Midbrain (tissue), 1 donor: Measurements from ENCODE around the gene CLEC10A.
A peak's percentile ranks its signal among the peaks of the same experiment; 100 is the strongest.
"Not testable (repeated sequence)": the region's sequence is repeated elsewhere in the genome, so short reads cannot be mapped to it uniquely, and the experiment has no call there.

Experiments
- DNase-seq: peaks from one replicate; lab custom pipeline; 2025; lab: John Stamatoyannopoulos, UW

CLEC10A gene

GRCh38 chr17:7079581-7080455 lies at the start of gene CLEC10A:
TSS of gene CLEC10A (minus strand) at chr17:7080251. CDS start at chr17:7078812, 1,439 bp downstream.
- no peak for DNase-seq

GRCh38 chr17:7129311-7129710 lies 49.3 kb upstream of the CLEC10A start:
- no peak for DNase-seq

DNA sequence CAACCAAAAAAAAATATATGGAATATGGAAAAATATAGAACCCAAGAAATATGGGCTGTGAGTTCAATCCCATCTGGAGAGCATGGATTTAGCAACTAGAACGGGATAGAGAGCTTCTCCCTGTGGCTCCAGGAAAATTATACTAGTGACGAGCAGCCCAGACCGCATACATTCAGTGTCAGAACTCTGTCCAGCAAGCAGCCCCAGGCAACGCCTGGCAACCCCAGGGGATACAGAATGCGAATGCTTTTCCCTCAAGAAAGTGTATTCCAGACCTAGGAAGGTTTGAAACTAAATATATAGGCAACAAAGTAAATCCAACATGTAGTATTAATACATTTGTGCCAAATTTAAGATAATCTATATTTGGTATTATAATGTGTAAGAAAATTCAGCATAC lies 48.1 kb upstream of the CLEC10A start:
- no peak for DNase-seq

DNA sequence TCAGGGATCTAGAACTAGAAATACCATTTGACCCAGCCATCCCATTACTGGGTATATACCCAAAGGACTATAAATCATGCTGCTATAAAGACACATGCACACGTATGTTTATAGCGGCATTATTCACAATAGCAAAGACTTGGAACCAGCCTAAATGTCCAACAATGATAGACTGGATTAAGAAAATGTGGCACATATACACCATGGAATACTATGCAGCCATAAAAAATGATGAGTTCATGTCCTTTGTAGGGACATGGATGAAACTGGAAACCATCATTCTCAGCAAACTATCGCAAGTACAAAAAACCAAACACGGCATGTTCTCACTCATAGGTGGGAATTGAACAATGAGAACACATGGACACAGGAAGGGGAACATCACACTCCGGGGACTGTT lies 47.5 kb upstream of the CLEC10A start:
- DNase-seq: not testable (repeated sequence)

DNA sequence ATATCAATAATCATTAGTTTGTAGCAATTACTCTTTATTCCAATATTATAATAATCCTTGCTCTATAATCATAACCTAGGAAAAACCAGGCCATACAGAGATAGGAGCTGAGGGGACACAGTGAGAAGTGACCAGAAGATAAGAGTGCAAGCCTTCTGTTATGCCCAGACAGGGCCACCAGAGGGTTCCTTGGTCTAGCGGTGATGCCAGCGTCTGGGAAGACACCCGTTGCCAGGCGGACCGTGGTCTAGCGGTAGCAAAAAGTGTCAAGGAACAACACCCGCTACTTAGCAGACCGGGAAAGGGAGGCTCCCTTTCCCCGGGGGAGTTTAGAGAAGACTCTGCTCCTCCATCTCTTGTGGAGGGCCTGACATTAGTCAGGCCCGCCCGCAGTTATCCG lies 46.3 kb upstream of the CLEC10A start:
- not testable (repeated sequence) for DNase-seq

DNA sequence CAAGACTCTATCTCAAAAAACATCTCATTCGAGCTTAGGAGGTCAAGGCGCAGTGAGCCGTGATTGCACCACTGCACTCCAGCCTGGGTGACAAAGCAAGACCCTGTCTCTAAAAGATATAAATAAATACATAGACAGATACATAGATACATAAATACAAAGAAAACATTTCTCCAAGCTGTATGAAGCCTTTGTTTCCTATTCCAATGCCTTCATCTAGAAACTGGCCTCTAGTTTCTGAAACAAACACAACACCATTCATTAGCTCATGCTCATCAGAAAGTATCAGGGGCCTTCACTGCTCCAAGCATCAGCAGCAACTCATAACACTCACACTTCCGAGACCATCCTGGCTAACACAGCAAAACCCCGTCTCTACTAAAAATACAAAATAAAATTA lies 44.9 kb upstream of the CLEC10A start:
- no peak for DNase-seq

GRCh38 chr17:7123844-7124243 lies 43.8 kb upstream of the CLEC10A start:
- DNase-seq: no peak

DNA sequence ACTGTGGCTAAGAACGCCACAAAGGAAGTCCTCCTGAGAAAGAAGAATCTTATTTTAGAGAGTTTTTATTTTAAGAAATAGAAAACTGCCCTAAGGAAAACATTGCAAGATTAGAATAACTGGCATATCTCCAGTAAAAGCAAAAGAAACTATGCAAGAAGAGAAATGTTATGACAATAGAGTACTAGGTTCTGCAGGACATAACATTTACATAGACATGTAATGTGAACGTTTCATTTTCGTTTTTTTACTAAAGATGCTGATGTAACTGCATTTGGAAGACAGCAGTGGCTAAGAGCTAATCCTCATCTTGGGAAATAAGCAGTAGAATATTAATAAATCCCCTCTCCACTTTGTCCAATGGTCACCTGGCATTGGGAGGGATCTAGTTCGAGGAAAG lies 42.3 kb upstream of the CLEC10A start:
- DNase-seq: no peak

DNA sequence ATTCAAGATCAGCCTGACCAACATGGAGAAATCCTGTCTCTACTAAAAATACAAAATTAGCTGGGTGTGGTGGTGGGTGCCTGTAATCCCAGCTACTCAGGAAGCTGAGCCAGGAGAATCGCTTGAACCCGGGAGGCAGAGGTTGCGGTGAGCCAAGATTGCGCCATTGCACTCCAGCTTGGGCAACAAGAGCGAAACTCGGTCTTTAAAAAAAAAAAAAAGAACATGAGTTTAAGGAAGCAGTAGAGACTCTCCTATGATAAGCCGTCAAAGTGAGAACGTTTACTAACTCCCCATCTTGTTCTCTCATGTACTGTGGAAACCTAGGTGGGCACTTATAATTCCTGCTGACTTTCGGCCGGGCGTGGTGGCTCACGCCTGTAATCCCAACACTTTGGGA lies 40.6 kb upstream of the CLEC10A start:
- not testable (repeated sequence) for DNase-seq

DNA sequence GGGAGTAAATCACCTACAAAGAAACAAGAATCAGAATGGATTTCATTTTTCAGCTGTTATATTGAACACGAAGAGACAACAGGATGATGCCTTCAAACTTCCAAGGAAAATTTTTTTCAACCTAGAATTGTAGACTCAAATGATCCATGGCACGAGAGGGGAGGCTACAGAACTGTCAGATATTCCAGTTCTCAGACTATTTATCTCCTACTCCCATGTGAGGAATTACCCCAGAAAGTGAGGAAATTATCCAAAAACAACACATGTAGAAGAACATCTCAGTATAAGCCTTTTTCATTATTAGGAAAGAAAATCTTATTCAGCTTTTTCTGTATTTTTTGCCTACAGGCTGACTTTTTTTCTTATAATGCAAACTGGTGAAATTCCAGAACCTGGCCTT lies 40.1 kb upstream of the CLEC10A start:
- no peak for DNase-seq

DNA sequence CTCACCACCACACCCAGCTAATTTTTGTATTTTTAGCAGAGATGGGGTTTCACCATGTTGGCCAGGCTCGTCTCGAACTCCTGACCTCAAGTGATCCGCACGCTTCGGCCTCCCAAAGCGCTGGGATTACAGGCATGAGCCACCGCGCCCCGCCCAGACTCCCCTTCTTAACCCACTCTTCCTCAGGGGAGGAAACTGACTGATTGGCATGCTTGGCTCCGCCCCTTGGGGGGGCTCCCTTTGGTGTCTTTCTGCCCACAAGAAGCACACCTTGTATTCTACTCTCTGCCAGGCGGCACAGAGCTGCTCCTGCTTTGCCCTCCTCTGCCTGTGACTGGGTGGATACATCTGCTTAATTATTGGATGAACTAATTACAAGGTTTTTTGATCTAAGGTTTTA lies 39.3 kb upstream of the CLEC10A start:
- DNase-seq: no peak

DNA sequence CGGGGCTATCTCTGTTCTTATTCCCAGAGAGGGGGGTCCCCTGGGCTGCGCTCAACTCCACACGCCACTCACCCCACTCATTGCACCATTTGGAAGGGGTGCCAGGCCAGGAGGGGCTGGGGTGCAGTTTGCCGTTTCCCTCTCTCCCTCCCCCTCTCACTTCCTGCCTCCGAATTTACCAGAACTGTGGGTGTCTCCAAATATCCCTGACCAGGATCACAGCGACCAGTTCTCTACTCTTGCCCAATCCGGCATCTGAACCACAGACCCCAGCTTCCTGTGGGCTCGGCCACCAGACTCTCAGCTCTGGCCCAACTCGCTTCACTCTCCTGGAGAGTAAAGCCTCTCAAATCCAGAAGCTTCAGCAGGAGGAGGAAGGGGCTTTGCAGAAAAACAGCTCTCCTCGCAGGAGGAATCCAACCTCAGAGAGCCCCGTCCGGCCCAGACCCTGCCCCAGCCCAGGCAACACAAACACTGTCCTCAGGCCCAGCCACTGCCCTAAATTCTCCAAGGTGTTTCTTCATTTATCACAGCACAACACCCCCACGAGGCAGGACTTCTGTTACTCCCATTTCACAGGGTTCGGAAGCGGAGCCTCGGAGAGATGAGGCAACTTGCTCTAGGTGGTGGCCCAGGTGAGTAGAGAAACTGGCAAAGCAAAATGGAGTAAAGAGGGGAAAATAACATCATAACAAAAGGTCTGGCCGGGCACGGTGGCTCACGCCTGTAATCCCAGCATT lies 35.0 kb upstream of the CLEC10A start:
- peak; percentile 39 for DNase-seq

- DNase-seq: no peak
These were observed 34.3 kb upstream of the CLEC10A start, which contains the start of gene ASGR2 for GRCh38 chr17:7114241-7114874. TSS of gene ASGR2 (minus strand) at chr17:7114822. CDS start at chr17:7114240, 582 bp downstream.

DNA sequence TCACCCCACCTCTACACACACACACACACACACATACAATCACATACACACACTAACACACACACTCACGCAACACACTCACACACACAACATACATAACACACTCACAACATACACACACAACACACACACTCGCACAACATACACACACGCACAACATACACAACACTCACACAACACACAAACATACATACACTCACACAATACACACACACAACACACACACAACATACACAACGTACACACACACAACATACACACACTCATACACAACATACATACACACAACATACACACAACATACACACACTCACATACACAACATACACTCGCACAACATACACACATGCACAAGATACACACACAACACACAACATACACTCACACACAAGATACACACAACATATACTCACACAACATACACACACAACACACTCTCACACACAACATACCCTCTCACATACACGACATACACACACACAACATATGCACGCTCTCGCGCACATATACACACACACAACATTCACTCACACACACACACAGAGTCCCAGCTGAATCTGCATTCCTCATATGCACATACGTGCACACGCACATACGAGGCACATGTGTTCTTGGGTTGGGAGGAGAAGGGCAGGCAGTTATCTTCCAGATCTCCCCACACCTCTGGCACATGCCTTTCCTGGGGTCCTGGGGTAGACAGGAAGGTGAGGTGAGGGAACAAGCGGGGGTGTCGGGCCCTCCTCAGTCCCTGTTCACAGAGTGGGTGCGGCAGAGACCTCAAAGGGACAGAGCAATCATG lies 33.4 kb upstream of the CLEC10A start:
- no peak for DNase-seq

DNA sequence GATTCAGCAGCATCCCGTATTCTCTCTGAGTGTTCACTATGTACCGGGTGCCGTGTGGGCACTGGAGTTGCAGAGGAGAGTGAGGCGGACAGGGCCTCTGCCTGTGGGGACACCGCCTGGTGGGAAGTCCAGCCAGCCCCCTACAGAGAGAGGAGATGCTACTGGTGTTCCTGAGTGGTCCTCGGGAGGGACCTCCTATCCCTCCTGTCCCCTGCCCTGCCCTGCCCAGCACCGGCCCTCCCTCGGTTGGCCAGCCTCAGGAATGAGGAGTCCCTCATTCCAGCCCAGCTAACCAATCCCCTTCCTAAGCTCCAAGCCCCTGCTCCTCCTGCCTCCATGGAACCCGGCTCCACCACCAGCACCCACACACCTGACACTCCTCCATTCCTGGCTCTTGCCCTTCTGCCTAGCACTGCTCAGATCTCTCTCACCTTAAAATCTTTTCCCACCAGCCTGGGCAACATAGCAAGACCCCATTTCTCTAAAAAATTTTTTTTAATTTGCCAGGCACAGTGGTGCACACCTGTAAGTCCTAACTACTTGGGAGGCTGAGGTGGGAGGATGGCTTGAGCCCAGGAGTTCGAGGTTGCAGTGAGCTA lies 32.6 kb upstream of the CLEC10A start:
- no peak for DNase-seq

GRCh38 chr17:7111784-7112509 lies 31.9 kb upstream of the CLEC10A start:
- DNase-seq: no peak

GRCh38 chr17:7110617-7111306 lies 30.7 kb upstream of the CLEC10A start:
- DNase-seq: no peak

- no peak for DNase-seq
These were observed 29.6 kb upstream of the CLEC10A start for GRCh38 chr17:7109461-7110322.

GRCh38 chr17:7108981-7109380 lies 28.9 kb upstream of the CLEC10A start:
- no peak for DNase-seq
